GM19328 (cell line): Measurements from ENCODE around the gene KIF1A.

Experiments
- ATAC-seq: cut with Tn5 transposase; IDR thresholded peaks from one replicate; pipeline ENCODE4 v1.9.1; 2021; ENCODE audit warnings: mild to moderate bottlenecking, moderate library complexity; ENCODE audit not compliant: unreplicated experiment

KIF1A gene

DNA sequence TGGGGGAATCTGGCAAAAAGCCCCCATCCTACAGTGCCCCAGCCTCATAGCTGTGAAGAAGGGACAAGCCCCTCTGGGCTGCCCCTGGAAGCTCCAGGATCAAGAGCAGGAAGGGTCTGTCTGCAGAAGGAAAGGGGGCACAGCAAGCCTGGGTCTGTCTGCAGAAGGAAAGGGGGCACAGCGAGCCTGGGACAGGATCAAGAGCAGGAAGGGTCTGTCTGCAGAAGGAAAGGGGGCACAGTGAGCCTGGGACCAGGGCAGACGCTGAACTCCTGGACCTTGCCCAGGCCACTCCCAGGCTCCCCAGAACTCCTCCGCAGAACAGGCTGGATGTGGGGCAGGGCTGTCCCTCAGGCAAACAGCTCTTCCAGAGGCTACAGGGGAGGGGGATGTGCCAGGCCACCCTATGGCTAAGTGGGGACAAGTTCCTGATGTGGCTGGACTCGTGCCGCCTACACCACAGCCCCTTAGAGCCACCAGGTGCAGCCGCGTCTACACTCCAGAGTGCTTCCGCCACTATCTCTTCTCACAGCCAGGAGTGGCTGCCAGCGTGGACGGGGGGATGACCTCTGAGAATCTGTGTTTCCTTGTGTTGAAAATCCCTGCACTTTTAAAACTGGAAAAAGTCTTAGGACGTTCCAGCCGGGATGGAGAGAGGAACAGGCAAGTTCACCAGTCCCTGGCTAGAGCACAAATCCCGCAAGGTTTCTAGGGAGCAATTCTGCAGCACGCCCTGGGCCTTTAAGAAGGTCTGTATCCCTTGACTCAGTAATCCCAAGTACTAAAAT is 20.8 kb downstream of the KIF1A start:
- ATAC-seq, result no peak

- ATAC-seq, result no peak
These were observed 21.6 kb downstream of the KIF1A start for GRCh38 chr2:240798327-240798905.

DNA sequence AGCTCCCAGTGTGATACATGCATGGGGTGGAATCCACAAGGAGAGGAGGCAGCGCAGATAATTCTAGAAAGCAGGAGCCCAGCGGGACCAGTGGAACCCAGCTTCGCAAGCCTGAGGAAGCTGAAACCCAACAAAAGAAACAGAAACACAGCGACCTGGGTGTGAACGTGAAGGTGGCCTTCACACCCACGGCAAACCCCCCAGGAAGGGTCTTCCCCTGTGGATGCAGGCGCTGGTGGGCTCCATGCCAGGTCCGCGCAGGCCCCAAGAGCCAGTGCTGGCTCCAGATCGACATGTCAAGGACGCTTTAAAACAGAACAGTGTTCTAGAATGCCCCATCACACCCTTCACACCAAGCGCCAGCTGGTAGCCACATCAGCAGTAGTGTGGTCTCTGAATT is 22.1 kb downstream of the KIF1A start:
- ATAC-seq, result no peak

DNA sequence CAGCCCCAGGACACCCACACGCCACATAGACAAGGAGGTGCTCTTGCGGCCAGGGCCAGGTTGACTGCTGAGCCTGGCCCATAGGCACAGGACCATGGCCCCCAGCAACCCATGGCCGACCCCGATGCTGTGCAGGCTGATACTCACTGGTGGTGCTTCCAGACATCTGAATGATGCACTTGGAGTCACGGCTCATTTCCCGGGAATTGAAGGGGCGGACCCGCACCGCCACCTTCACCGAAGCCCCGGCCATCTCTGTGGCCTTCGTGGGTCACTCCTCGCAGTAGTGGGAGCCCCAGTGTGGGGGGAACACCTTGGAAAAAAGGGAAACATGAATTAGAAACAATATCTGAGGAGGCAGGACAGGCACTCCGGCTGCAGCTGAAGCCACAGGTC is 22.5 kb downstream of the KIF1A start:
- no peak for ATAC-seq

DNA sequence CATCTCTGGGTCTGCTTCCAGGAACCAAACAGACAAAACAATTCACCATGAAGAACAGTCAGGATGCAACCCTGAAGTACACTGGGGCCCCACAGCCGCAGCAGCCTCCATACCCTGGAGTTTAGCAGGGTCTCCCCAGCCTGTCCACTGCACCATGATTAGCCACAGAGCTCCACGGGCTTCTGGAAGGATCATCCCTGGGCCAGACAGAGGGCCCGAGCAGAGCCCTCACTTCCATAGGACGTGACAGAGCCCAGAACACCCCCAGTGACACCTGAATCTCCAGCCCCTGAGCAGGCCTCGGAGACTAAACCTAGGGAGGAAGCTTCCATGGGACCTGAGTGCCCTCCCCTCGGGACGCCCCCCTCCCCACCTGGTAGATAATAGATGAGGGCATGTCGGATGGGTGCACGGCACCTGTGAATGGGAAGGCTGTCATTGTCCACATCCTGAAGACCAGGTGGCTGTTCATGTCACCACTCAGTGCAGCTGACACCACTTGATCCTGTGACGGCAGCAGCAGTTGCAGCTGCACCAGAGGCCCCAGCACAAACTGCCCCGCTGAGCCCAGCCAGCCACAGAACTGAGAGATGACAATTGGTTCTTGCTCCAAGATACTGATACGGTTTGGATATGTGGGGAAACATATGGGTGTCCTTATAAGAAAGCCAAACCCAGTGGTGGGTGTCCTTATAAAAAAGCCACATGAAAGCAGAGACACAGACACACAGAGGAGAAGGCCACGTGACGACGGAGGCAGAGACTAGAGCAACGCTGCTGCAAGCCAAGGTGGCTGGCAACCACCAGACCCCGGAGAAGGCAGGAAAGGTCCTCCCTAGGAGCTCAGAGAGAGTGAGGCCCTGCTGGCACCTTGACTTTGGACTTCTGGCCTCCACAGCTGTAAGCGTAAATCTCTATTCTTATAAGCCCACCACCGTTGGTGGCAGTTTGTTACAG is 23.2 kb downstream of the KIF1A start:
- no peak for ATAC-seq

DNA sequence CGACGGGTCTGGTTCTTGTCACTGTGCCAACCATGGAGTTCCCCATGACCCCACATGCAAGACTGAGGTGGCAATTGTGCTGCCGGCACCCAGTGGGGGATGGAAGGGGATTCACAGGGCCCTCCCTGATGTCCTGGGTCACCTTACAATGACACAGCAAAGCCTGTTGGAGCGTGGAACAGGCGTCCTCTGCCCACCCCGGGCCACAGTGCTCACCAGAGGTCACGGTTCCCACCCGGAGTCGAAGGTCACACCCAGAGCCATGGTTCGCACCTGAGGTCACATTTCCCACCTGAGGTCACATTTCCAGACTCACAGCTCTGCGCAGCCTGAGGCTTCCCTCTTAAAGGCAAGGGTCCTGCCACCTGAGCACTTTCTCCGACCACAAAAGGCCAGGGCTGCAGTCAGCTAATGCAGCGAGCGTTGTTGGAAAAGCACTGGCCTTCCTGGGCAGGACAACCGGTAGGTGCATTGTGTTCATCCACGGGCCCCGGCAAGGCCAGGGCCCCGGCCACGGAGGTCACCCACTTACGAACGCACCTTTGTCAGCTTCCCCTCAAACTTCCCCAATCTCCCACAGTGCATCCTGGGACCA is 24.0 kb downstream of the KIF1A start:
- ATAC-seq, result no peak

- ATAC-seq, result no peak
These were observed 24.6 kb downstream of the KIF1A start for GRCh38 chr2:240795454-240795853.

GRCh38 chr2:240794178-240794721 is 25.8 kb downstream of the KIF1A start:
- ATAC-seq, result no peak

DNA sequence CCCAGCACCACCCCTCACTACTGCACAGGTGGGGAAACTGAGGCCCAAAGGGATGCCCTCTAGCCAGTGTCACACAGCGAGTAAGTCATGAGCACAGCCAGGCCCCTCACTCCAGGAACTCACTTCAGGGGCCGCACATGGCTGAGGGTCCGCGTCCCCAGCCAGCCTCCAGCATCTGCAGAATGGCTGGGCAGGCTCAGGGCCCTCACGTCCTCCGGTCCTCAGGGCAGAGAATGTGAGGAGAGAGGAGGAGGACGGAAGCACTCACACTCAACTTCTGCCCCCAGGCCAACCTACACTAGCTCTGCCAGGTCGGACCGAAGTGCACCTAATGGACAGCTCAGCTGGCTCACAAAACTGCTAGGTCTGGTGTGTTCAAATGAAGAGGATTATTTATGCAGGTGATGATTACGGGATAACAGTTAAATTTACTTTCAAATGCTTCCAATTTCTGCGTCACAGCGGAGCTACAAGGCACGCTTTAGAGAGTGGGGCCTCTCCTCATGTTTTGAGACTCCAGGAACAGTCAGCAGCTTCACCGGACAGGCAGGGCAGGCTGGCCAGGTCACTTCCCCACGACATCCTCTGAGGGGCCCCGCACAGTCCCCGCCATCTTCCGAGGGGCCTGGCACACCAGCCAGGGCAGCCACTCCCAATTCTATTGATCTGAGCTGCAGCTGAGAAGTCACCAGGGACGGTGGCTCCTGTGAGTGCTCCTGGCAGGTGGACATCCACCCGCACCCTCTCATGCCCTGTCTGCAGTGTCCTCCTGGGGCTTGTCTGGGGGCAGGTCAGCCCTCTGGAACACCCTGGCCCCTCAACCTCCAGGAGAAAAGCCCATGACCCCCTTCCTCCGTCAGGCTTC is 26.5 kb downstream of the KIF1A start:
- ATAC-seq, result no peak

DNA sequence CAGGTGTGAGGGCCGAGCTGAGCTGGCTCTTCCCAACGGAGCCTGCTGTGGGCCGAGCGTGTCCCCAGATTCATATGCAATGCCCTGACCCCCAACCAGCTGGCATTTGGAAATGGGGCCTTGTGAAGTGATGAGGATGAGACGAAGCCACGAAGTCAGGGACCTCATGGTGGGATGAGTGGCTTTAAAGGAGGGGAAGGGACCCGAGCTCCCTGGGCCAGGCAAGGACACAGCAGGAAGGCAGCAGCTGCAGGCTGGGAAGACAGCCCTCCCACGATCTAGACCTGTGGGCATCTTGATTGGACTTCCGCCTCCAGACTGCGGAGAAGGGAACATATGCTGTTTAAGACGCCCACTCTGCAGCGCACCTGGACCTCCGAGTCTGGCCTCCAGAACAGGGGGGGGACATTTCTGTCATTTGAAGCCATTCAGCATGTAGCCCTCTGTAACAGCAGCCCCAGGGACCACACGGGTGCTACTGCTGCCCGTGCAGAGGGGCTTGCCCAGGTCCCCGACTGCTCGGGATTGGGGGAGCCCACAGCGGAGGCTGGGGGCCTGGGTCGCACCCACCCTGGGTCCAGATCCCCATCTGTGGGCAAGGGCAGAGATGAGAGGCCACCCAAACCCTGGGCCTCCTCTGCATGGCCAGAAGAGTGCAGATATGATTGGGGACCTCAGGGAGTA is 27.2 kb downstream of the KIF1A start:
- no peak for ATAC-seq

GRCh38 chr2:240791821-240792628 is 28.0 kb downstream of the KIF1A start:
- ATAC-seq, result no peak

- ATAC-seq, result no peak
These were observed 28.7 kb downstream of the KIF1A start for GRCh38 chr2:240791221-240791800.

GRCh38 chr2:240790370-240791220 is 29.4 kb downstream of the KIF1A start:
- no peak for ATAC-seq

GRCh38 chr2:240789501-240790369 is 30.3 kb downstream of the KIF1A start:
- no peak for ATAC-seq

DNA sequence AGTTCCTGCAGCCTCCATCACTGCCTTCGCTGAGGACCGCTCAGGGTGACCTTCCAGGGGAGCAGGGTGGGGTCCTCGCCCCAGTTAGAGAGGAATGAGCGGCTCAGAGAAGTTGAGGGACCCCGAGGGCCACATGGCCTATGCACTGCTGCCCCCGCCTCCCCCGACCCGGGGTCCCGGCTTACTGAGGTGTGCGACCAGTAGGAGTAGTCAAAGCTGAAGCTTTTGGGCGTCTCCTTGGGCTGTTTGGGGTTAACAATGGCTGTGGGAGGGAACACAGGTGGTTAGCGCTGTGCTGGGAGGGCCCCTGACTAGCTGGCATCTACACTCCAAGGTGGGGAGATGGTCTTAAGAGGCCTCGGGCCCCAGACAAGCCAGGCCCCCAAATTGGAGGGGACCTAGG is 31.0 kb downstream of the KIF1A start:
- ATAC-seq, result no peak

GRCh38 chr2:240788482-240788881 is 31.5 kb downstream of the KIF1A start:
- ATAC-seq, result no peak
